Measurements from ENCODE around the gene OR5I1. TPM values are rescaled to one million over a fixed set of nuclear protein-coding genes. Genes with fewer than 3 reads are reported as not detected.

Gene OR5I1
- total RNA-seq, 2 donors from 2014 or later: not detected

GRCh38 chr11:55956521-55956920 lies 20.3 kb upstream of the OR5I1 start:
- no peak for TF ChIP-seq CTCF (IDR thresholded peaks at IDR 0.05)
- Histone ChIP-seq H3K4me1 (no peaks in the 10 kb centered on the region), H3K36me3 (no peaks in the 10 kb centered on the region), H3K27me3 (no peaks in the 10 kb centered on the region), H3K27ac (no peak overlapping the region), H3K4me3 (no peak overlapping the region), H3K9ac (ENCODE audit: low read depth in 2 of 2, low read length in 2 of 2) (no peak overlapping the region), H3K9me3 (no peaks in the 10 kb centered on the region)
- DNase-seq: no peak
- intact Hi-C loops (cut with DNase I): no loop called here

GRCh38 chr11:55949330-55949729 lies 13.1 kb upstream of the OR5I1 start:
- H3K27me3 ChIP-seq: no peaks in the 10 kb centered on the region
- no peak for DNase-seq
- TF ChIP-seq CTCF (IDR thresholded peaks at IDR 0.05): no peak
- no peaks in the 10 kb centered on the region for H3K9me3 ChIP-seq
- no peak overlapping the region for H3K9ac ChIP-seq (ENCODE audit: low read depth in 2 of 2, low read length in 2 of 2)
- no peaks in the 10 kb centered on the region for H3K36me3 ChIP-seq
- H3K27ac ChIP-seq: no peak overlapping the region
- intact Hi-C loops (cut with DNase I): loop anchor here (10.0 kb wide), 1 partner anchor 565 kb away; no protein-coding TSS in a partner anchor
- no peaks in the 10 kb centered on the region for H3K4me1 ChIP-seq
- H3K4me3 ChIP-seq: no peak overlapping the region

- H3K36me3 ChIP-seq: no peaks in the 10 kb centered on the region
- no peaks in the 10 kb centered on the region for H3K27me3 ChIP-seq
- TF ChIP-seq CTCF (IDR thresholded peaks at IDR 0.05): peak; percentile 39
- intact Hi-C loops (cut with DNase I): loop anchor here (5.0 to 10.0 kb wide), 2 partner anchors 572 to 839 kb away; no protein-coding TSS in a partner anchor
- H3K9ac ChIP-seq (ENCODE audit: low read depth in 2 of 2, low read length in 2 of 2): no peak overlapping the region
- H3K27ac ChIP-seq: no peak overlapping the region
- no peaks in the 10 kb centered on the region for H3K9me3 ChIP-seq
- DNase-seq: no peak
- H3K4me3 ChIP-seq: no peak overlapping the region
- no peaks in the 10 kb centered on the region for H3K4me1 ChIP-seq
These were observed 6.7 kb upstream of the OR5I1 start for GRCh38 chr11:55942785-55943392.

GRCh38 chr11:55920537-55920936 lies 15.7 kb downstream of the OR5I1 start:
- TF ChIP-seq CTCF (IDR thresholded peaks at IDR 0.05): no peak
- Histone ChIP-seq H3K4me1 (no peaks in the 10 kb centered on the region), H3K27me3 (no peaks in the 10 kb centered on the region), H3K36me3 (no peaks in the 10 kb centered on the region), H3K9me3 (no peaks in the 10 kb centered on the region), H3K4me3 (no peak overlapping the region), H3K27ac (no peak overlapping the region), H3K9ac (ENCODE audit: low read depth in 2 of 2, low read length in 2 of 2) (no peak overlapping the region)
- intact Hi-C loops (cut with DNase I): no loop called here
- no peak for DNase-seq

- no peak for TF ChIP-seq CTCF (IDR thresholded peaks at IDR 0.05)
These were observed 21.7 kb downstream of the OR5I1 start, which contains the start of gene OR5W2 for GRCh38 chr11:55914482-55914881. TSS of gene OR5W2 (minus strand) at chr11:55914582. CDS start at chr11:55914582, 0 bp downstream.

More at GRCh38 chr11:55914482-55914881, 21.7 kb downstream of the OR5I1 start, which contains the start of gene OR5W2:
- DNase-seq: no peak
- no peak within 1 kb of the TSS for H3K4me3 ChIP-seq
- no peak within 1 kb of the TSS for H3K9ac ChIP-seq (ENCODE audit: low read depth in 2 of 2, low read length in 2 of 2)
- no peaks in the 10 kb centered on the region for H3K27me3 ChIP-seq
- H3K4me1 ChIP-seq: no peaks in the 10 kb centered on the region
- no peaks in the 10 kb centered on the region for H3K36me3 ChIP-seq
- intact Hi-C loops (cut with DNase I): no loop called here
- H3K9me3 ChIP-seq: no peaks in the 10 kb centered on the region
- H3K27ac ChIP-seq: no peak within 1 kb of the TSS
